Measurements from ENCODE around the gene TOMM5.
"Not testable (repeated sequence)": the region's sequence is repeated elsewhere in the genome, so short reads cannot be mapped to it uniquely, and the experiment has no call there.

TOMM5 gene

DNA sequence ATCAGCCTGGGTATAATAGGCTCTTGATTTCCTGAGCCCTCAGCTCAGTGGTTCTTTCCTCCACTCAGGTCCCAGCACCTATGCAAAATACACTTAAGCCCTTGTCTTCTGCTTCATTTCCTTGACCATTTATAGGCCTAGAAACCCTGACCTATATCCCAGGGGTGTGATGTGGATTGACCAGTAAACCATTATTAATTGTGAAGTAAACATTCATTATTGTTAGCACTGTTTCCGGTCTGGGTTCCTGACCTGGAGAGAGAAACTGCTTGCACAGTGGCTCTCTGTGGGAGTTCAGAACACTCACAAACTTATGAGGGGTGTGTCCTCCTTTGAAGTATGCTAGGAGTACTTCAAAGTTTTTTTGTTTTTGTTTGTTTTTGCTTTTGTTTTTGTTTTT lies 19.6 kb upstream of the TOMM5 start:
- no peak overlapping the region for H3K4me3 ChIP-seq (replicated peaks; ENCODE audit: low read depth, low read length)
- DNase-seq (ENCODE audit: low read depth) = no peak
- TF ChIP-seq, protein P1, sequence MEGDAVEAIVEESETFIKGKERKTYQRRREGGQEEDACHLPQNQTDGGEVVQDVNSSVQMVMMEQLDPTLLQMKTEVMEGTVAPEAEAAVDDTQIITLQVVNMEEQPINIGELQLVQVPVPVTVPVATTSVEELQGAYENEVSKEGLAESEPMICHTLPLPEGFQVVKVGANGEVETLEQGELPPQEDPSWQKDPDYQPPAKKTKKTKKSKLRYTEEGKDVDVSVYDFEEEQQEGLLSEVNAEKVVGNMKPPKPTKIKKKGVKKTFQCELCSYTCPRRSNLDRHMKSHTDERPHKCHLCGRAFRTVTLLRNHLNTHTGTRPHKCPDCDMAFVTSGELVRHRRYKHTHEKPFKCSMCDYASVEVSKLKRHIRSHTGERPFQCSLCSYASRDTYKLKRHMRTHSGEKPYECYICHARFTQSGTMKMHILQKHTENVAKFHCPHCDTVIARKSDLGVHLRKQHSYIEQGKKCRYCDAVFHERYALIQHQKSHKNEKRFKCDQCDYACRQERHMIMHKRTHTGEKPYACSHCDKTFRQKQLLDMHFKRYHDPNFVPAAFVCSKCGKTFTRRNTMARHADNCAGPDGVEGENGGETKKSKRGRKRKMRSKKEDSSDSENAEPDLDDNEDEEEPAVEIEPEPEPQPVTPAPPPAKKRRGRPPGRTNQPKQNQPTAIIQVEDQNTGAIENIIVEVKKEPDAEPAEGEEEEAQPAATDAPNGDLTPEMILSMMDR (IDR thresholded peaks at IDR 0.05; ENCODE audit: low read length, missing control alignments) = no peak

DNA sequence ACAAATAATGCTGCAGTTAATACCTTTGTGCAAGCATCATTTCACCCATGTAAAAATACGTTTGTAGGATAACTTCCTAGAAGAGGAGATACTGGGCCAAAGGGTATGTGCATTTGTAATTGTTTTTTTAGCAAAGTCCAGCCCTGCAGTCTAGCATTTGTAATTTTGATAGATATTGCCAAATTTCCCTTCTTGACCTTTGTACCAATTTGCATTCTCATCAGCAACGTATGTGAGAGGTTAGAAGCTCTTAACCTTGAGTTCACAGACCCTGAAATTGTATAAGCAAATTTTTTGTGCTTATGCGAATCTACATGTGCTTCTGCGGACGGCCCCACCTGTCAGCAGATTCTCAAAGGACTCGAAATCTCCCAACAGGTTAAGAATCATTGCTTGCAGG lies 18.6 kb upstream of the TOMM5 start:
- DNase-seq (ENCODE audit: low read depth) = no peak
- TF ChIP-seq, protein P1 (IDR thresholded peaks at IDR 0.05; ENCODE audit: low read length, missing control alignments) = no peak
- H3K4me3 ChIP-seq (replicated peaks; ENCODE audit: low read depth, low read length) = no peak overlapping the region

DNA sequence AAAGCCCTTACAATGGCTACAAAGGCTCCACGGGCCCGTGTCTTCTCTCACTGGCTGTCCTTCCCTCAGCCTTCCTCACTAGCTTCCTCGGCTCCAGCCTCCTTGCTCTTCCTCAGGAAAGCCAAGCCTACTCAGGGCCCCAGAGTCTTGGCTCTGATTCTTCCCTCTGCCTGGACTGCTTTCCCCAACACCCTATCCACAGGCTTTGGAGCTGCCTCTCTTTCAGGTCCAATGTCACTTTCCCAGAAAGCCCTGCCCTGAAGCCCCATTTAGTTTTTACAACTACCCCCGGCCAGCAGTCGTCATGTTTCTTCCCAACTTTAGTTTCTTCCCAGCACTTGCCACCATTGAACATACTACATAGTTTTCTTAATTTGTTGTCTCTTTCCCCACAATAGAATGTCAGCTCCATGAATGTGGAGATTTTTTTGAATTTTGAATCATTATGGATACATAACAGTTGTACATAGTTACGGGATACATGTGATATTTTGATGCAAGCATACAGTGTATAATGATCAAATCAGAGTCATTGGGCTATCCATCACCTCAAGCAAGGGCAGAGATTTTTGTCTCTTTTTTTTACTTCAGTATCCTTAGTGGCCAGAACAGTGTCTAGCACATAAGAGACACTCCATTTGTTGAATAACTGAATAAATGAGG lies 17.5 kb upstream of the TOMM5 start:
- no peak for DNase-seq (ENCODE audit: low read depth)
- TF ChIP-seq, protein P1 (IDR thresholded peaks at IDR 0.05; ENCODE audit: low read length, missing control alignments) = no peak
- H3K4me3 ChIP-seq (replicated peaks; ENCODE audit: low read depth, low read length) = no peak overlapping the region

DNA sequence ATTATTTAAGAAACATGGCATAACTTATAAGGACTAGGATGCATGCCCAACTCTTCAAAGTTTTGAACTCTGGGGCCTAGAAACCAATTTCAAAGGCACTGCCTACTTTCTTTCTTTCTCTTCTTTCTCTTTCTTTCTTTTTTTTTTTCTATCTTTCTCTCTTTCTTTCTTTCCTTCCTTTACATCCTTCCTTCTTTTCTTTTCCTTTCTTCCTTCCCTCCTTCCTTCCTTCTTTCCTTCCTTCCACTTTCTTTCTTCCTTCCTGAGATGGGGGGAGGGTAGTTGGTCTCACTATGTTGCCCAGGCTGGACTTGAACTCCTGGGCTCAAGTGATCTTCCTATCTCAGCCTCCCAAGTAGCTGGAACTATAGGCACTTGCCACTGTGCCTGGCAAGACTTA lies 15.9 kb upstream of the TOMM5 start:
- no peak for DNase-seq (ENCODE audit: low read depth)
- TF ChIP-seq, protein P1 (IDR thresholded peaks at IDR 0.05; ENCODE audit: low read length, missing control alignments) = no peak
- H3K4me3 ChIP-seq (replicated peaks; ENCODE audit: low read depth, low read length) = no peak overlapping the region

DNA sequence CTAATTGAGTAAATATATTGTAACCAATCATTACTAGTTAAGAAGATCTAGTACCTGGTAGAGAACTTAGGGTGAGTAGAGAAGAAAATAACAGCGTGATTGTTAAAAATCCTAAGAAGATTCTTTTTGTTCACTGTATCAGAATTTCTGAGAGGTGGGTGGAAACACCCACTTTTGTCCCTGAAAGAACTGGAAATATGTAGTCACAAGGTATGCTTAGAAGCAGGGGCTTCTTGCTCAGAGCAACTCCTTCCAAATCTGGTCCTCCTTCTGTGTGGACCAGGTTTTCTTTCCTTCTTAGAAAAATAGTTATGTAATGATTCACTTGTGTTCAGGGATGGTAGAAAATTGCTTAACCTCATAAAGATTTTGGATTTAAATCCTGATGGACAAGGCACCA lies 11.9 kb upstream of the TOMM5 start:
- no peak for DNase-seq (ENCODE audit: low read depth)
- TF ChIP-seq, protein P1 (IDR thresholded peaks at IDR 0.05; ENCODE audit: low read length, missing control alignments) = no peak

DNA sequence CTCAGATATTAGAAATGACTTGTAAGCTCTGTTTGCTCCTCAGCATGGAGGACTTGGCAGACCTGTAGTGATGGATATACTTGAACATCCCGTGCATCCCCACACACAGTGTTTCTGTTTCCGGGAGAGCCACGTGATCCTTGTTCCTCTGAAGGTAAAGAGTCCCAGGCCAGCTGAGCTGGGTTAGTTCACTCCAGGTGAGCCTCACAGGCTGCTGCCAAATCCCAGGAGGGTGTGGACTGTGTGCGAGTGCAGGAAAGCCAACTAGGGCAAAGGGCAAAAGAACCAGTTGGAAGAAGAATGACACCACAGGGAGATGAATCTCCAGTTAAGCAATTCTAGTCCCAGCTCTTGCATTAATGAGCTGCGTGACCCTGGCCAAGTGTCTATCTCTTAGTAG lies 10.4 kb upstream of the TOMM5 start:
- DNase-seq (ENCODE audit: low read depth) = no peak
- no peak overlapping the region for H3K4me3 ChIP-seq (replicated peaks; ENCODE audit: low read depth, low read length)
- TF ChIP-seq, protein P1 (IDR thresholded peaks at IDR 0.05; ENCODE audit: low read length, missing control alignments) = no peak

More for the DNA sequence above, 11.9 kb upstream of the TOMM5 start:
- H3K4me3 ChIP-seq (replicated peaks; ENCODE audit: low read depth, low read length) = no peak overlapping the region

DNA sequence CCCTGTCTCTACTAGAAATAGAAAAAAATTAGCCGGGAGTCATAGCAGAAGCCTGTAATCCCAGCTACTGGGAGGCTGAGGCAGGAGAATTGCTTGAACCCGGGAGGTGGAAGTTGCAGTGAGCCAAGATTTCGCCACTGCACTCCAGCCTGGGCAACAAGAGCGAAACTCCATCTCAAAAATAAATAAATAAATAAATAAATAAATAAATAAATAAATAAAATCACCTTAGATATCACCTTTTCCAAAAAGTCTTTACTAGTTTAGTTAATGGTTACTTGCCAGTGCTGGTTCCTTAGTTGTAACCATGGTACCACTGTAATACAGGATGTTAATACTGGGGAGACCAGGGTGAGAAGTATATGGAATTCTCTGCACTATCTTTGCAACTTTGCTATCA lies 9.7 kb upstream of the TOMM5 start:
- H3K4me3 ChIP-seq (replicated peaks; ENCODE audit: low read depth, low read length); DNase-seq (ENCODE audit: low read depth): not testable (repeated sequence)

Data from fibroblast of pulmonary artery (primary cell).